Tibial artery (tissue), 4 donors: Measurements from ENCODE around the gene NDUFA11.

Experiments used
- DNase-seq, 2 donors: peaks; one replicate each; pipeline ENCODE4 v3.0.0-alpha.2; 2019
- H3K27ac ChIP-seq, 2 donors: fragments of 200-600 bp; sonication (generic) in 1 of 2; 1 replicate in 1 of 2; 2 replicates in 1 of 2; pipeline ENCODE4 v1.5.1; 2018 to 2019; ENCODE audit warnings: mild to moderate bottlenecking in 1 of 2
- H3K27me3 ChIP-seq, 2 donors: fragments of 200-600 bp; sonication (generic) in 1 of 2; one replicate each; pipeline versions ENCODE4 v1.5.1 to v1.6.0; 2016 to 2019
- H3K36me3 ChIP-seq, 3 donors: fragments of 200-600 bp; sonication (generic) in 2 of 3; one replicate each; pipeline ENCODE4 v1.5.1; 2016 to 2019; ENCODE audit warnings: mild to moderate bottlenecking in 2 of 3
- H3K4me1 ChIP-seq, 4 donors: fragments of 200-600 bp; sonication (generic) in 2 of 4; 1 replicate in 3 of 4; 2 replicates in 1 of 4; pipeline ENCODE4 v1.5.1; 2016 to 2019
- H3K4me3 ChIP-seq, 2 donors: fragments of 200-600 bp; sonication (generic) in 1 of 2; 1 replicate in 1 of 2; 2 replicates in 1 of 2; pipeline ENCODE4 v1.5.1; 2018 to 2019; ENCODE audit warnings: mild to moderate bottlenecking in 2 of 2
- H3K9me3 ChIP-seq, 3 donors: fragments of 200-600 bp; sonication (generic) in 1 of 3; one replicate each; pipeline ENCODE4 v1.5.1; 2016 to 2019
- intact Hi-C: fragments of 100-400 bp; cut with DNase I; formaldehyde crosslinking; loops from one replicate; pipeline ENCODE4 v1.15.0; 2023; ENCODE audit warnings: low total_unique reads
- TF ChIP-seq, protein P1 (sequence below), 2 experiments: fragments of 200-600 bp in 1 of 2; fragments of 450-650 bp in 1 of 2; IDR thresholded peaks; one replicate each; pipeline ENCODE4 v1.5.1; 2017 to 2019; ENCODE audit warnings: antibody characterized with exemption in 2 of 2, mild to moderate bottlenecking in 1 of 2, moderate library complexity in 1 of 2

NDUFA11 gene

DNA sequence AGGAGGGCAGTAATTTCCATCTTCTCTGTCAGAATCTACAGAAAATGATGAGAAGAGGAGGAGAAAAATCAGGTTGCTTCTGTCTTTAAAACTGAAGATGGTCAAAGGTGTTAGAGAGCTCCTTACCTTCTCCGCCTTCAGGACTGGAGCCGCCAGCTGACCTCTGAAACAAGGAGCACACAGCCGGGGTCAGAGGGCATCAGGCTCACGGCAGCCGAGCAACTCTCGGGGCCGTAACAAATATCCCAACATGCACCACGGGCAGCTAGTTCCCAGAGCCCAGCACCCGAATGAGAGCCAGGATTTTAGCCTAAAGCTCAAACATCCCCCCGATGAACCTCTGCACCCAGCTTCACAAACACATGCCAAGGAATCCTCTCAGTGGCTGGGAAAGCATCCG lies 38.1 kb upstream of the NDUFA11 start:
- DNase-seq: no peak
- peaks cover 18 to 48% (median 32%) of the 10 kb centered on the region in 3 donors for H3K36me3 ChIP-seq
- TF ChIP-seq, protein P1, sequence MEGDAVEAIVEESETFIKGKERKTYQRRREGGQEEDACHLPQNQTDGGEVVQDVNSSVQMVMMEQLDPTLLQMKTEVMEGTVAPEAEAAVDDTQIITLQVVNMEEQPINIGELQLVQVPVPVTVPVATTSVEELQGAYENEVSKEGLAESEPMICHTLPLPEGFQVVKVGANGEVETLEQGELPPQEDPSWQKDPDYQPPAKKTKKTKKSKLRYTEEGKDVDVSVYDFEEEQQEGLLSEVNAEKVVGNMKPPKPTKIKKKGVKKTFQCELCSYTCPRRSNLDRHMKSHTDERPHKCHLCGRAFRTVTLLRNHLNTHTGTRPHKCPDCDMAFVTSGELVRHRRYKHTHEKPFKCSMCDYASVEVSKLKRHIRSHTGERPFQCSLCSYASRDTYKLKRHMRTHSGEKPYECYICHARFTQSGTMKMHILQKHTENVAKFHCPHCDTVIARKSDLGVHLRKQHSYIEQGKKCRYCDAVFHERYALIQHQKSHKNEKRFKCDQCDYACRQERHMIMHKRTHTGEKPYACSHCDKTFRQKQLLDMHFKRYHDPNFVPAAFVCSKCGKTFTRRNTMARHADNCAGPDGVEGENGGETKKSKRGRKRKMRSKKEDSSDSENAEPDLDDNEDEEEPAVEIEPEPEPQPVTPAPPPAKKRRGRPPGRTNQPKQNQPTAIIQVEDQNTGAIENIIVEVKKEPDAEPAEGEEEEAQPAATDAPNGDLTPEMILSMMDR (IDR thresholded peaks at IDR 0.05): no peak
- H3K27me3 ChIP-seq: no peaks in the 10 kb centered on the region
- H3K9me3 ChIP-seq: no peaks in the 10 kb centered on the region
- H3K4me1 ChIP-seq: peaks cover 0 to 11% (median 0%) of the 10 kb centered on the region in 4 donors
- H3K4me3 ChIP-seq: no peak overlapping the region
- no peak overlapping the region for H3K27ac ChIP-seq
- intact Hi-C loops: no loop called here

DNA sequence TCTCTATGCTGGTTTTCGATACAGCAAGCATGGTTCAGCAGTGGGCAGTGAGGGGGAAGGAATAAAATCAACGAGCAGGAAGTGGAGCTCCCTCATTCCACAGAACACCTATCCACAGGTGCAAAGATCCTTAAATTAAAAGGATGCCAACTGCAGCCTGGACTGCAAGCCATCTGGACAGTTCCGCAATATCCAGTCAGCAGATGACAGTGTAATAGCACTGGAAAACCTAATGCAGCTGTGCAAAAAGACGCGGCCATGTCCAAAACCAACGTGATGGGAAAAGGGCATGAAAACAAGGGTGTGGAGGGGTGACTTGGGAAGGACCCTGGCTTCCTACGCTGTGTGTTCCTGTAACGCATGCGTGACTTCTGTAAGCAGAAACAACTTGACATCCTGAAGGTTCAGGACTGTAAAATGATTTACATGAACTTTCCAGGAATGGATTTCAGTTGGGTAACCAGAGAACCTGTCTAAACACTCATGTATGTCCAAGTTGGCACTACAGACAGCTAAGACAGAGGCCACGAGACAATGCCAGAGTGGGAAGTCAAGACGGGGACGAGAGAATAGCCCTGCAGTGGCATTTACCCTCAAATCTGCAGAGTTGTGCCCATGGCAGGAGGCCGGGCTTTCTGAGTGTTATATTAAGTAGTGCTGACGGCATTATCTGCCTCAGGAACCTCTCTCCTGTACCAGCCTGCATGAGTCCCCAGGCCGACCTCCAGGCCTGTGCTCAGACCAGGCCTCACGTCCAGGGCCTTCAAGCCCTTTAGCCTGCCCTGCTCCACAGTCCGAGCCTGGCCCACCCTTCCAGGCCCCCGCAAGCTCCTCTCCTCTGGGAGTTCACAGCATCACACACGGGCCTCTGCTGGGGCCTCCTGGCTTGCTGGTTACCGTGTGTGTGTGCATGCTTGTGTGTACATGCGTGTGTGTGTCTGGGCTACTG lies 36.9 kb upstream of the NDUFA11 start:
- Histone ChIP-seq H3K4me1 (peaks cover 0 to 7% (median 1%) of the 10 kb centered on the region in 4 donors), H3K27me3 (no peaks in the 10 kb centered on the region), H3K4me3 (no peak overlapping the region), H3K9me3 (no peaks in the 10 kb centered on the region), H3K27ac (no peak overlapping the region), H3K36me3 (peaks cover 18 to 60% (median 42%) of the 10 kb centered on the region in 3 donors)
- DNase-seq: no peak
- TF ChIP-seq, protein P1 (IDR thresholded peaks at IDR 0.05): no peak
- intact Hi-C loops: no loop called here

DNA sequence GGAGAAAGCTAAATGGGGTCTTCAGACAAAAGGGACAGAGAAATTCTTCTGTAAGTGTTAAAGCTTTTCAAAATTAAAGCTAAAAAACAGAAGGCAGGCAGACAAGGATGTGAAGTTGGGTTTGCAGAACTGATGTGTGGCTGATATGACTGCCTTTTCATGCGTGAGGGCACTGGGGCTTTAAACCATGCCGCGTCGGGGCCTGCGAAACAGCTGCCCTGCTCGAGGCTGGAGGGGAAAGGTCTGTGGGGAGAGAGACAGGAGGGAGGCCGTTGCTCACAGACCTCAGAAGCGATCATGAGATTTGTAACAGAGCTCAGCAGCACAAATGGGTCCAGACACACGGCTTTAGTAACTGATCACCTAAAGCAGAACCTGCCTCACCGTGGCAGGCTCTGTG lies 34.0 kb upstream of the NDUFA11 start:
- TF ChIP-seq, protein P1 (IDR thresholded peaks at IDR 0.05): no peak
- no peak for DNase-seq
- Histone ChIP-seq H3K4me1 (peaks cover 0 to 14% (median 4%) of the 10 kb centered on the region in 4 donors), H3K9me3 (no peaks in the 10 kb centered on the region), H3K27me3 (no peaks in the 10 kb centered on the region), H3K4me3 (no peak overlapping the region), H3K27ac (no peak overlapping the region), H3K36me3 (peaks cover 18 to 78% (median 45%) of the 10 kb centered on the region in 3 donors)
- intact Hi-C loops: no loop called here

DNA sequence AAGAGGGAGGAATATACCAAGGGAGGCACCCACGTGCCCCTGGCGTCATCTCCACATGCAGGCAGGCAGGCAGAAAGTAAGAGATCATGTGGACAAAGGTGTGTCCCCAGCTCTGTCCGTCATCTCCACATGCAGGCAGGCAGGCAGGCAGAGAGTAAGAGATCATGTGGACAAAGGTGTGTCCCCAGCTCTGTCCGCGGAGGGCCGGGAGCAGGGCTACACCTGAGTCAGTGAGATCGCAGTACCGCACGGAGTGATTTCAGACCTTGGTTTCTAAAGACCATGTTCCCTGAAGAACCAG lies 32.7 kb upstream of the NDUFA11 start:
- peaks cover 16 to 85% (median 55%) of the 10 kb centered on the region in 3 donors for H3K36me3 ChIP-seq
- H3K9me3 ChIP-seq: no peaks in the 10 kb centered on the region
- H3K27me3 ChIP-seq: no peaks in the 10 kb centered on the region
- H3K27ac ChIP-seq: no peak overlapping the region
- H3K4me1 ChIP-seq: peaks cover 0 to 14% (median 4%) of the 10 kb centered on the region in 4 donors
- TF ChIP-seq, protein P1 (IDR thresholded peaks at IDR 0.05): no peak
- H3K4me3 ChIP-seq: no peak overlapping the region
- no peak for DNase-seq
- intact Hi-C loops: no loop called here

DNA sequence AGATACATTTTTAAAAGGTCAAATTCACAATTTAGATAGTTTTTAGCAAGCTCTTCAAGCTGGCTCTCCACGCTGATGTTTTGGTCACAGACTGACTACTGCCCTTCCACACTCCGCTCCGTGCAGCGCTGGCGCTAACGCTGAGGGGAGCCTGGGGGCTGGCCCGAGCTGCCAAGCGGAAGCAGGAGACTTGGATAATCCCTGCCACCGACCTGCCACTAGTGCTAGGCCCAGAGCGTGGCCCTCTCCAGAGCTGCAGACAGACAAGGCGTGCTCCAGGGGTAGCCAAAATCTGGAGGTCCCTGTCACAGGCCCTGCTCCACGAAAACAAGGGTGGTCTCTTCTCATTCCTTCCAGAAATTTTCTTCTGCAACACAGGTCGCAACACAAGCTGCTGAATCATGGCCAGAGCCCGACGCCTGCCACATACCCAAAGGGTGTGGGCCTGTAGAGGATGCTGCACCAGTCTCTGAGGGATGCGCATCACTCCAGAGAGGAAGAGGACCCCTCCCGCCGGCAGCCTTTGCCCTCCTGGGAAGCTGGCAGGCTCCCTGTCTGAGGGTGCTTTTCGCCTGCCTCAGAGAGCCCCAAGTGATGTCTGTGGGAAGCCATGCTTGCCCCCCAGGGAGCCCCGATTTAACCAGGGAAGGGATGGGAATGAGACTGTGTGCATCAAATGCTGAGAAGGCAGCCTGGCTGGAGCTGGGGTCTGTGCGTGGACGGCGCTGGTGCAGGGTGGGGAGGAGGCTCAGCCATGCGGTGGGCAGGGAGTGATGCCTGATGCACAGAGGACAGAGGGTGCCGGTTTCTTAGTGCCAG lies 32.1 kb upstream of the NDUFA11 start:
- H3K4me1 ChIP-seq: peaks cover 0 to 14% (median 4%) of the 10 kb centered on the region in 4 donors
- no peaks in the 10 kb centered on the region for H3K9me3 ChIP-seq
- no peak for DNase-seq
- TF ChIP-seq, protein P1 (IDR thresholded peaks at IDR 0.05): no peak
- no peaks in the 10 kb centered on the region for H3K27me3 ChIP-seq
- H3K27ac ChIP-seq: peak overlapping the region in 1 of 2 donors; percentile 36
- peaks cover 16 to 85% (median 55%) of the 10 kb centered on the region in 3 donors for H3K36me3 ChIP-seq
- intact Hi-C loops: no loop called here
- H3K4me3 ChIP-seq: no peak overlapping the region
